HG03095 (cell line): ENCODE data around the gene SGPL1.
A peak's percentile ranks its signal among the peaks of the same experiment; 100 is the strongest.

ENCODE experiments used
- ATAC-seq: cut with Tn5 transposase; IDR thresholded peaks from one replicate; pipeline ENCODE4 v1.9.1; 2021; ENCODE audit warnings: moderate library complexity; ENCODE audit not compliant: unreplicated experiment

Gene SGPL1

GRCh38 chr10:70807556-70807955, 8.2 kb upstream of the SGPL1 start:
- ATAC-seq = no peak

GRCh38 chr10:70809011-70809611, 6.6 kb upstream of the SGPL1 start:
- ATAC-seq = no peak

GRCh38 chr10:70809726-70810125, 6.0 kb upstream of the SGPL1 start:
- ATAC-seq = no peak

- ATAC-seq = no peak
Observed at GRCh38 chr10:70810967-70811366, 4.8 kb upstream of the SGPL1 start.

GRCh38 chr10:70811881-70812280, 3.9 kb upstream of the SGPL1 start:
- no peak for ATAC-seq

- ATAC-seq = no peak
Observed at GRCh38 chr10:70812814-70813213, 2.9 kb upstream of the SGPL1 start.

- ATAC-seq = no peak
Observed at GRCh38 chr10:70814126-70814525, 1.6 kb upstream of the SGPL1 start.

GRCh38 chr10:70816220-70816894, 609 bp downstream of the SGPL1 start:
- ATAC-seq = peak; percentile 27

GRCh38 chr10:70820976-70821750, 5.4 kb downstream of the SGPL1 start:
- no peak for ATAC-seq

- ATAC-seq = no peak
Observed at GRCh38 chr10:70822076-70822820, 6.5 kb downstream of the SGPL1 start.

GRCh38 chr10:70827086-70827757, 11.5 kb downstream of the SGPL1 start:
- ATAC-seq = no peak

- ATAC-seq = no peak
Observed at GRCh38 chr10:70828923-70829322, 13.2 kb downstream of the SGPL1 start.

- ATAC-seq = no peak
Observed at GRCh38 chr10:70829543-70829942, 13.8 kb downstream of the SGPL1 start.

- ATAC-seq = no peak
Observed at GRCh38 chr10:70830164-70830563, 14.4 kb downstream of the SGPL1 start.

GRCh38 chr10:70832221-70832620, 16.5 kb downstream of the SGPL1 start:
- no peak for ATAC-seq

GRCh38 chr10:70832852-70833528, 17.2 kb downstream of the SGPL1 start:
- ATAC-seq = no peak

- no peak for ATAC-seq
Observed at GRCh38 chr10:70833601-70834000, 17.9 kb downstream of the SGPL1 start.

- ATAC-seq = no peak
Observed at GRCh38 chr10:70834021-70834420, 18.3 kb downstream of the SGPL1 start.

- no peak for ATAC-seq
Observed at GRCh38 chr10:70834441-70835151, 18.8 kb downstream of the SGPL1 start.

- ATAC-seq = no peak
Observed at GRCh38 chr10:70836319-70836718, 20.6 kb downstream of the SGPL1 start.
